Fibroblast of skin of scalp (primary cell): Measurements from ENCODE around the gene CARD9.
A peak's percentile ranks its signal among the peaks of the same experiment; 100 is the strongest.

ENCODE experiments used
- DNase-seq: peaks from one replicate; pipeline ENCODE4 v3.0.0-alpha.2; 2013

CARD9 gene

GRCh38 chr9:136379401-136379800, 5.9 kb upstream of the CARD9 start:
- no peak for DNase-seq

- DNase-seq, result no peak
Measured at GRCh38 chr9:136379003-136379287, 5.5 kb upstream of the CARD9 start.

- no peak for DNase-seq
Measured at GRCh38 chr9:136378170-136379002, 4.9 kb upstream of the CARD9 start.

DNA sequence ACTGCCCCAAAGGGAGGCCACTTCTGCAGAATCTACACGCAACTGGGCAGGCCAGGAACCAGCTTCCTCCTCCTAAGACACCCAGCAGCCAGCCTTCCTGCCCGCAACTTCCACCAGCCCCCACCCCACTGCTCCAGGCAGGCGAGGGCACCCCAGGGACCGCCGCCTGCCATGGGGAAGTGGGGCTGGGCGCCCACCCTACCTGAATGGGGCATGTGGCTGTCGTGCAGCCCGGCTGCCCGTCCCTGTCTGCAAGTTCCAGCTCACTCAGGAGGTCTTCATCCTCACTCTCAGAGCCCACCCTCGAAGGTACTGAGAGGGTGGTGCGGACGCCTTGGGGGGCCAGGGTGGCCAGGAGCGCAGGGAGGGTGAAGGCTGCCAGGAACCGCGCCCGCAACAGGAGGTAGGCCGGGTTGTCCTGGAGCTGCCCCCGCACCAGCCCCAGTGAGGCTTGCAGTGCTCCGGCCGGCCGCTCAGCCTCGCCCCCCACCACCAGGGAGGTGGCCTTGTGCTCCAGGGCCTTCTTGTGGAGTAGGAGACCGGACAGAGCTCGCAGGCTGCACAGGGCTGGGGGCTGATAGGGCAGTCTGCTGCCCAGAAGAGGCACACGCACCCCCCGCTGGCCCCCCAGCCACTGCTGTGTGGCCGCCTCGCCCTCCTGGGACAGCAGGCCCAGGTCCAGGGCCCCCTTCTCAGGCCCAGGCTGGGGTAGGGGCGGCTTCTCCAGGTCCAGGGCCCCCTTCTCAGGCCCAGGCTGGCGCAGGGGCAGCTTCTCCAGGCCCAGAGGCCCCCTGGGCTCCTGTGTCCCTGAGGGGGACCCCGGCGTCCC, 4.1 kb upstream of the CARD9 start:
- DNase-seq, result no peak

GRCh38 chr9:136376457-136376856, 3.0 kb upstream of the CARD9 start:
- no peak for DNase-seq

DNA sequence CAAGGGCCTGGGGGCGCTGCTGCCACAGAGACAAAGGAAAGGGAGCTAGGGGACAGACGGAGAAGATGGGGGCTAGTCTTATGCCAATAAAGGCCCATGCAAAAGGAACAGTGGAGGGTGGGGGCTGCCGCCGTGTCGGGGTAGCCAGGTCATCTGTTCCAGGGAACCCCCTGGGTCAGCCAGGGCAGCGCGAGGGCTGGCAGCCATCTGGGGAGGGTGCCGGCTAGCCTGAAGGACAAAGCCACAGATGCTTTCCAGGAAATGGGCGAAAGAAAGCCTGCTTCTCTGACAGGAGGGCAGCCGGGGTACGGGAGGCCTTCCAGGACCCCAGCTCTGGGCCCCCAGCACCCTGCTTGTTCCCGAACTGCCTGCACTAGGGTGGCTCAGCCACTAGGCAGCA, 1.6 kb upstream of the CARD9 start:
- DNase-seq, result no peak

DNA sequence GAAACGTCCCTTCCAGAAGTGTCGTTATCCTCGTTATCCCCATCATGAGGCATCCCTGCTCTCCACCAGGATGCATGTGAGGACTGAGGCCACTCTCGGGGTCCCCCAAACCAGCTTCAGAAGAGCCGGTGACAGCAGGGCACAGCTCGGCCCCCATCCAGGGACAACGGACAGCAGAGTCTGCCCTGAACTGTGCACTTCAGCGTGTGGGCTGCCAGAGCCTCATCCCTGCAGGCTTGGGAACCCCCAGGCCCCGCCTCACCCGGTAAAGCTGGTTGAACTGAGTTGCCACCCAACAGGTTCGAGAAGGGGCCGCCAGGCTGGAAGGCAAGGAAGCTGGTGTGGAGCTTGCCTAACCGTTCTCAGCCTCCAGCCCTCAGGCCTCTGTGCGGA, 710 bp upstream of the CARD9 start:
- DNase-seq, result no peak

- peak; percentile 77 for DNase-seq
Measured at GRCh38 chr9:136372561-136373299, 739 bp downstream of the CARD9 start.

- DNase-seq, result no peak
Measured at GRCh38 chr9:136372006-136372405, 1.5 kb downstream of the CARD9 start.

DNA sequence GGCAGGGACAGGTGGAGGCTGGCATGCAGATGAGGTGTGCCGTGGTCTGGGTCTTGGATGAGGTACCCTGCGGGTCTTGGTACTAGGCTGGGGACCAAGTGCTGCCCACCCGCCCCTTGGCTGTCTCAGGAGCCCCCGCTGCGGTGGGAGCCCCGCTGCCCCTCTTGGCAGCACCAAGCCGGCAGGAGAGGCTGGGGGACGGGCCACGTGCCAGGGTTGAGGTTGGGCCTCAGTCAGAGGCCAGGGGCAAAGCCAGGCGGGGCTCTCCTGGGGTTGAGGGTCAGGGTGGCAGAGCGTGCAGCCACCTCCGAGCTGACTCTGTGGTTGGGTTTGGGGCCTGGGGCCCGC, 2.0 kb downstream of the CARD9 start:
- DNase-seq, result no peak

GRCh38 chr9:136370687-136371532, 2.6 kb downstream of the CARD9 start:
- DNase-seq, result no peak

GRCh38 chr9:136370037-136370436, 3.4 kb downstream of the CARD9 start:
- DNase-seq, result no peak

GRCh38 chr9:136368190-136368589, 5.3 kb downstream of the CARD9 start:
- no peak for DNase-seq

GRCh38 chr9:136367296-136368145, 5.9 kb downstream of the CARD9 start:
- no peak for DNase-seq

GRCh38 chr9:136366826-136367225, 6.6 kb downstream of the CARD9 start:
- no peak for DNase-seq

DNA sequence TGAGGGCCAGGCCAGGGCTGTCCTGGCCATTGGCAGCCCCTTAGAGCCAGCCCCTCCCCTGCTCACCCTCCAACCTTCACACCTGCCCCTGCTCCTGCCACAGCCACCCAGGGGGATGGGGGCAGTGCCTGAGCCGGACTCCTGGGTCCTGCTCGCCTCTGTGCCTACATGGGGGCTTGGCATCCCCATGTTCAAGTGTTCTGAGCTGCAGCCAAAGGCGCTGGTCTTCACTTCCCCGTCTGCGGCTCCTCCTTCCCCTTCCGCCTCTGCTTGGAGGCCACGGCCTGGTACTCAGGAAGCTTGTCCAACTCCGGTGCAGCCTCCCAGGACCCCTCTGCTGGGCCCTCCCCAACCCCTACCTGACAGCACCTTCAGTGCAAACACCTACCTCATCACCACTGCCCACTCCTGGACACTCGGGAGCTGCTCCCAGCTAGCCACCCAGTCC, 7.7 kb downstream of the CARD9 start:
- DNase-seq, result no peak

GRCh38 chr9:136364942-136365774, 8.3 kb downstream of the CARD9 start:
- DNase-seq, result no peak

GRCh38 chr9:136363949-136364748, 9.3 kb downstream of the CARD9 start:
- DNase-seq, result no peak

DNA sequence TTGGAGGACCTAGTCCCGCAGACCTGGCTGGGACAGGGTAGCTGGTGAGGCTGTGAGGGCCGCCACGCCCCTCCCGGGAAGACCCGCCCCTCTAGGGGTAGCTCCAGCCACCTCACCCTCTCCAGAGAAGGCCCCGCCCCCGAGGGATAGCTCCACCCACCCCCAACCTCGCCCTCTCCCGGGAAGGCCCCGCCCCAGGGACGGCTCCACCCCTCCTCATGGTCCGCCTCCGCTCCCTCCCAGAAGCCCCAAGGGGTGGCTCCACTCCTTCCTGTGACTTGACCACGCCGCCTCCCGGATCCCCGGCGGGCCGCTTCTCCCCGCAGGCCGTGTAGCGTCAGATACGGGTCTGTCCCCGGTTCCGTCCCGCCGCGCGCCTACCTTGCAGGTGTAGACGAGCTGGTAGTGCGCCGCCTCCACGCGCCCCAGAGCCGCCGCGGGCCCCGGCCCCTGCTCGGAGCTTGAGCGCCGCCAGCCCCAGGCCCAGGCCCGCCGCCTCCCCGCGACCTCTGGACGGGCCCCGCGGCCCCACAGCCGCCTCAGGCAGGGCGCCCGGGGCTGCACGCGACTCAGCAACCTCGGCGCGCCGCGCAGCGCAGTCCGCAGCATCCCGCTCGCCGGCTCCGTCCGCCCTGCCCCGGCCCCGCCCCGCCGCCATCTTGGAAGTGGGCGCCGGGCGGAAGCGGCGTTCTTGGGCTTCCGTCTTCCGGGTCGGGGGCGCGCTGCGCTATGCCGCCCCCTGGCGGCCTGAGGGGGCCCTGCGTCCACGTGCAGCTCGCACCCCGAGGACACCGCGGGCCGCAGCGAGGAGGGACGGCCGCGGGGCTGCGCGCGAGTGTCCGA, 10.1 kb downstream of the CARD9 start, which contains the start of gene DNLZ:
DNLZ (minus strand) TSS at position 639 of the 843 bp plus-strand sequence; CDS start at position 609, 30 bp downstream.
- DNase-seq, result peak; percentile 97
